HG03460 (cell line): Measurements from ENCODE around the gene TCF12.
"Not testable (repeated sequence)": the region's sequence is repeated elsewhere in the genome, so short reads cannot be mapped to it uniquely, and the experiment has no call there.

Source experiments
- ATAC-seq: cut with Tn5 transposase; IDR thresholded peaks from one replicate; pipeline ENCODE4 v1.9.1; 2021; ENCODE audit not compliant: unreplicated experiment

The TCF12 gene

DNA sequence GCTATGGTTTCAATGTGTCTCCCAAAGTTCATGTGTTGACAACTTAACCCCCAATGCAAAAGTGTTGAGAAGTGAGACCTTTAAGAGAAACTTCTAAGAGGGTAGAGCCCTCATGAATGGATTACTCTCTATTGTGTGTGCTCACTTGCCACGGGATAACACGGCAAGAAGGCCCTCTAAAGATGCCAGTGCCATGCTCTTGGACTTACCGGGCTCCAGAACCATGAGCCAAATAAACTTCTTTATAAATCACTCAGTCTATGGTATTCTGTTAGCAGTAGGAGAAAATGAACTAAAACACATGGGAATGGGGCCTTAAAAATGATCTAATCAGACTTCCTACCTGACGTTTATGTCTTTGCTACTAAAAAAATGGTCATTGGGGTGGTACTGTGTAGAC, 2.6 kb upstream of the TCF12 start:
- ATAC-seq: no peak

DNA sequence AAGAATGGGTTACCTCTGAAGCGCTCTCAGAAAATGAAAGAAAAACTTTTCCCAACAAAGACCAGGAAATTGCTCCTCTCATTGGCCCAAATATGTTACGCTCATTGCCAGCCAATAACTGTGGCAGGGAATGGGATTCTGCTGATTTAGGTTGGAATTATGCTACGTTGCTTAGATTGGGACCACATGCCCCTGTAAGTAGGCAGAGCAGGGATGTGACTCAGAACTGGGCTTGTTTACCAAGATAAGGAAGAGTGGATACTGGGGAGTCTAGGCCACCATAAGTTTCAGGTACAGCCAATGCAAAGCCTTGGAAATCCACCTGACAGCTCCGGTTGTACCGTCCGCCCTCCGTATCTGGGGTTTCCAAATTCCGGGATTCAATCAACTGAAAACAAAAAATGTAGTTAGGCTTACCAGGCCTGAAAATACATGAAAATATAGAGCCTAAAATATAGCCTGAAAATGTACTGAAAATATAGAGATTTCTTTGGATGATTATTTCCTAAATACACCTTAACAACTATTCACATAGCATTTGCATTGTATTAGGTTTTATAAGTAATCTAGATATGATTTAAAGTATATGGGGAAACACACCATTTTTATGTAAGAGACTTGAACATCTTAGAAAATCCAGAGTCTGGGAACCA, 1.5 kb upstream of the TCF12 start:
- no peak for ATAC-seq

DNA sequence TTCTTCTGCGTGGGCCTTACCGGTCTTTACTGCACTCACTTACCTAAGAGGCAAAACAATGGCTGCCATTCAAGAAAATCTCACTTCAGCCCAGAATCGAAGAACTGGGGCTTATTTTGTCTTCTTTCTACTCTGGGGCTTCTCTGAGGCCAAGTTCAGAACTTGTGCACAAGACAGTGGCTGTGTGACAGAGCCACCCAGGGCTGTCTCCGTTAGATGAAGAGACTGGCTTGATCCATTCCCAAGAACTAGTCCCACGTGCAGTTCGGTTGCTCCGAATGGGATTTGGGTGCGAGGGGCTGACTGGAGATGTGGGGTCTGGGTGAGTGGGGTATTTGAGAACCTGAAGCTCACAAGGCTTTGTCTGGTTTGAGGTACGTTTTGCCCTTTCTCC, 795 bp upstream of the TCF12 start:
- no peak for ATAC-seq

DNA sequence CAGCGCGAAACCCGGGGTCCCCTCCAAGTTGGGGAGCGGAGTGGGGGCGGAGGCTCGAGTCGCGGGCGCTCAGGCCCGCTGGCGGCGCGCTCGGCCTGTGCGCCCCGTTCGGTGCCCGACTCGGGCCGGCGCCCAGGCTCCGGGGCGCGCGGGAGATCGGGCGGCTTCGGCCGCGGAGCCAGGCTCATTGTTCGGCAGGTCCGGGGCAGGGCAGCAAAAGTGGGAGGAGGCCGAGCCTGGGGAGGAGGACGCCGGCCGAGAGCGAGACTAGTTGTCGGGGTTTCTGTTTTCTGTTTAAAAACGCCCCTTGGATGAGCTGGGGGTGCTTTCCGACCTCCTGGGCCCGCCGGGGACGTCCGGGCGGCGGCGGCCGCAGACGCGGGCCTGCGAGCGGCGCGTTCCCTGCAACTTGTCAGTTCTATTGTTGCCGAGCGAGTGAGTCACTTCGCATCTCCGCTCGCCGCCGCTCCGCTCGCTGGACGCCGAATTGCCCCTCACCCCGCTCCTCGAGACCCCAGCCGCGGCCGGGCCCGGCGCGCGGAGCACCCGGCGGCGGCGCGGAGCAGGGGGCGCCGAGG, 676 bp downstream of the TCF12 start:
- ATAC-seq: peak; percentile 20

DNA sequence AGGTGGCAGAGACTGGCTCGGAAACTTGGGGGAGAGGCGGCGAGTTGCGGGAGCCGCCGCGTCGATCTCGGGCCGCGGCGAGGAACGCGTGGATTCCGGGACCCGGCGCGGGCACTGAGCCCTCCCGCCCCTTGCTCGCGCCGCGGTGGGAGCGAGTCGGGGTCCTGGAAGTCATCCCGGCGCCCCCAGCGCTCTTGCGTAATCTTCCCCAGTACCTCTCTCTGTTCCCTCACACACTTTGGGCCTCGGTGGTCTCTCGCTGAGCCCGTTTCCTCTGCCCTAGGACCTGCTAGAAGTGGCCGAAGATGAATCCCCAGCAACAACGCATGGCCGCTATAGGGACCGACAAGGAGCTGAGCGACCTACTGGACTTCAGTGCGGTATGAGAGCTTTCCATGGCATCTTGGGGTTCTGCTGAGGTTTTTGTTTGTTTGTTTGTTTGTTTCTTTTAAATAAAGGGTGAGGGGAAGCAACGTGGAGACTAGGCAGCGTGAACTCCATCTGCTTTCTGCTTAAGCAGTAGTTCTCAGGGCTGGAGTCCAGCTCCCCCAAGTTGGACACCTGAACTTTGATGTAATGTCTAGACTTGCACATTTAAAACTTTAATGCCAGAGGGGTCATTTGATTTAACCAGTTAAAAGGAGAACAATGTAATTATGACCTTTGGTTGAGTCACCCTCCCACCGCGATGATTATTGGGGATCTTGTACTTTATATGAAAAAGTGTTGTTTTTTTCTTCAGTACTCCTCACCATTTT, 1.3 kb downstream of the TCF12 start:
- peak; percentile 9 for ATAC-seq

DNA sequence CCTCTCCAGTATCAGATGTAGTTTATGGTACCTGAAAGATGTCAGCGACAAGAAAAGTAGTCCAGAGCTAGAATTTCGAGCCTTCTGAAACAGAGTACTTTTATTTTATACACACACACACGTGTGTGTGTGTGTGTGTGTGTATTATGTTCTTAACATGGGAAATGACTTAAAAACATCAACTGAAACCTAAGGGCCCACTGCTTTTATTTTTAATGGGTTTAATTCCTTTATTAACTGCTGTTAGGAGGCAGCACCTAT, 1.9 kb downstream of the TCF12 start:
- ATAC-seq: no peak

DNA sequence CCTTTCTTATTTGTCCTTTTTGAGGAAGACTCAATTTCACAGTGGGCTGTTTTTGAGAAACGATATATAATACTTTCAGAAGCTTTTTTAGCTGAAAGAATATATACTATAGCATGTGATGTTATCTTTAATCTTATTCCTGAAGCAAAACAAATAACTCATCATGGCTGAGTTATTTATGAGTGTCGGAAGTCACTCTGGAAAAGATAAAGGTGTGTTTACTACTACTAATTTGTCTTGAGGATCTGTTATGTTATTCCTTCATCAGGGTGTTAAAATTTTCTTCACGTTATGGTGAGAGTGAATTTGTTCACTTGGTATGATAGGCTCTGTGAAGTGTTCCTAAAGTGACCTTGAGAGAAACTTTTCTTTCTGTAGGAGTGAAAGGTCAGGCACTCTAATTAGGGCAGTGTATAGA, 4.7 kb downstream of the TCF12 start:
- no peak for ATAC-seq

DNA sequence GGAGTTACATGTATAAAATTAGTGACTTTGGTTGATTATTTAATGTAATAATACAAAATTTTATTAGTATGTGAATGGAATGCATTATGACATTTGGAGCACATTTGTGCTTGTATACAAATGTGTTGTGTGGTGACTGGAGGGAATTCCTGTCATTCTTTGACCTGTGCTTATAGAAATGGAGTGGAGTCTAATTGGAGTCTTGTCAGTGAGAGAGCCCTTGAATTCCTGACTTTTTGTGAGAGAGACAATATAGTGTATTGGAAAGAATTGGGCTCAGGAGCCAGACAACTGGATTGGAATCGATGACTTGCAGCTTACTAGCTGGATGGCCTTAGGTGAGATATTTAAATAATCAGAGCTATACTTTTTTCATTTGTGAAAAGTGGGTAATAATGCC, 9.4 kb downstream of the TCF12 start:
- ATAC-seq: no peak

DNA sequence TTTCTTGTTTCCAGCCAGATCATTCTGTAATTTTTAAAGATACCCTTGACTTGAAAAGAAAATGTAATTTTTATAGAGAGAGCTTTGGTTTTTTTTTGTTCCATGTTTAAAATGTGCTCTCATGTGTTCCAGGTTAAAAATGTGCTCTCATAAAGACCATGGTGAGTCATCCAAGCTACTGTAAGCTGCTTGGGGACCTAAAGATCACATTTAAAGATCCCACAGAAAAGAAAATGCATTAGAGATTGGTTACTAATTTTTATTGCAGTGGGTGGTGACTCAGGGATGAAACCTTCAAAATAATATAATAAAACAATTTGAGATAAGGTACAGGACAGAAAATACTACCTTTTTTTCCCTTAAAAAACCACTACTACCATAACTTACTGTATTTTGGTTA, 11.0 kb downstream of the TCF12 start:
- ATAC-seq: no peak

DNA sequence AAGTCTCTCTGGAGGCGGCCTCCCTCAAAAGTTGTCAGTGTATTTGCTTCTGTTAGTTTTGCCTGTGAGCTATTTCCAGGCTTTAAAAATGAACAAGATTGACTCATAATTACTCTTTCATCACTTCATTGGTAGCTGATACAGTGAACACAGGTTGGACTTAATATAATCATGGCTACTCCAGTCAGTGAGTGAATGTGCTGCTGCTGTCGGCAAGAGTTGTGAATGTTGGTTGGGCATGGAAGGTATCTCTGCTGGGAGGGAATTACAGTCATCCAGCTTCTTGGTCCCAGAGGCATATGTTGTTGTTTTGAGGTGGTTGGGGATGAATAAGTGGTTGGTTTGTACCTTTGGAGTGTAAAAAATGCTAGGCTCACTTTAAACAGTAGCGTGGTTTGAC, 11.5 kb downstream of the TCF12 start:
- ATAC-seq: no peak

DNA sequence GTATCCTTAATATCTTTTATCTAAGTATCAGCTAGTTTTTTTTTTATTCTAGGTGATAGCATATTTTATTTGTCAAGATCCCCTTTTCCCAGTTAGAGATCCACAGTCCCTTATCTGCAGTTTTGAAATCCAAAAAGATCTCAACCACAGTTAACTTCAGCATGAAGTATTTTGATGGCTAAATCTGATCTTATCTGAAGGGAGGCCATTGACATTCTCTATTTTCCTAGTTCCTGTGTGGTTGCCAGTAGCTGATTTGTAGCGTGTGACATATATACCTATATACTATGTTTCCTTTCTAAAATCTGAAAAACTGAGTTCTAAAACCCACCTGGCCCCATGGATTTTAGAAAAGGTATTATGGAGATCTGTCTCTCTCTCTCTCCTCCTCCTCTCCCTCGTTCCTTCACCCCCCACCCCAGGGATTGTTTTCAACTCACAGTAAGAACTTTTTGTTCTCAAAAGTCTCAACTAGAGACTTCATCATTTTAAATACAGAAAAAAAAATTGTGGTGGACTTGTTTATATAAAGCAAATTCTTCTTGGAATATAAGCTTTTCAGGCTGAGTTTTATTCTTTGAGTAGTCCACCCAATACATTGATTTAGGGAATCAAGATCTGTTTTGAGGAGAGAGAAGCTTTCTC, 12.3 kb downstream of the TCF12 start:
- no peak for ATAC-seq

DNA sequence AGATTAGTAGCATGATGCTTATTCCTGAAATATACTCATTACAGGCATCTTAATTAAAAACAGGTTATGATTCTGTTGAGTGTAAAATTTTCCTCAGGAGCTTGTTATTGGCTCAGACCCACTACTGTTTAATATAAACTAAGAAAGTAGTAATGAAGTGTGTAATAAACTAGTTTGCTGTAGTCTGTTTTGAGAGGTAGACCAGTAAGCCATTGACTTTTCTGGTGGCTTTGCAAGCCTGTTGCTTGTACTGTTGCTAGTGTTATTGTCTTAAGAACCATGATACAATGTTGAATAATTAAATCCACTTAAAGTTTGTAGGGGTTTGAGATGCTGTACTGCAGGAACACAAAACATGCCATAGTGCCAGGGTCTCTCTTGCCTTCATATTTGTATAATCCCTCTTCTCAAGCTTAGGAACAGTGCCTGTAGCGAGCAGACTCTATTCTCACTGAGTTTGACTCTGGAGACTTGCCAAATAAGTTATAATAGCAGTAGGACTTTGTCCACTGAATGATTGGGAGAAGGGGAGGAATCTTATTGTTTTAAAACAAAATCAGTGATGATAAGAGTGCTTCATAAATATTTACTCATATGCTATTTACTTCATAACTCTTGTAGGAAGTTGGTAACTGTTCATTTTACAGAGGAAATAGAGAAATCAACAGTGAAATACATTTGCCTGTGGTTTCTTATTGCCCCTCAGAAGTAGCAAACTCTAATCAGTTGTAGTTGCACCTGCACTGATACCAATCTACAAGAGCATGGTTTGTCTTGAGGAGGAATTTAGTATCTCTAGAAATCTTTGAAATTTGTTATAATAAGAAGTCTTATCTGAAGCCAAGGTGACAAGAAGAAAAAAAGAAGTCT, 13.4 kb downstream of the TCF12 start:
- no peak for ATAC-seq

DNA sequence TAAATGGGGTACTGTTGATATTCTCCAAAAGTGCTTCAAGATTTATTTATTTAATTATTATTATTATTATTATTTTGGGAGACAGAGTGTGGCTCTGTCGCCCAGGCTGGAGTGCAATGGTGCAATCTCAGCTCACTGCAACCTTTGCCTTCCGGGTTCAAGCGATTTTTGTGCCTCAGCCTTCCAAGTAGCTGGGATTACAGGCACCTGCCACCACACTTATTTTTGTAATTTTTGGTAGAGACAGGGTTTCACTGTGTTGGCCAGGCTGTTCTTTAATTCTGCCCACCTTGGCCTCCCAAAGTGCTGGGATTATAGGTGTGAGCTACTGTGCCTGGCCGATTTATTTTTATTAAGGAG, 14.0 kb downstream of the TCF12 start:
- ATAC-seq: not testable (repeated sequence)

DNA sequence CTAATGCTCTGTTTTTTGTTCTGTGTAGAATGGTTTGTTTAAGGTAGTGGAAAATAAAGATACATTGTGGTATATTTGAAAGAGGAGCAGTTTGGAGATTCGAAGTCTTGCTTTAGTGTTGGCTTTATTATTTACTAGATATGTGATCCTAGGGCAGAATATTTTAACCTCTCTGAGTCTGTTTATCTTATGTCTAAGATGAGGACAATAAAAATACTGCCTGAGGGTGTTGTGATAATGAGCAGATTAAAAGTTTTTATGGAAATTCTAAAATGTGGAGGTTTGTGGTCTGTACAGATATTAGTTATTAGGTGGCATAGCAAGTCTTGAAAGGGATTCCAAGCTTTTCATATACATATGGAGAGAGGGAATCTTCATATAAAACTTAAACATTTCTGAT, 15.0 kb downstream of the TCF12 start:
- no peak for ATAC-seq

DNA sequence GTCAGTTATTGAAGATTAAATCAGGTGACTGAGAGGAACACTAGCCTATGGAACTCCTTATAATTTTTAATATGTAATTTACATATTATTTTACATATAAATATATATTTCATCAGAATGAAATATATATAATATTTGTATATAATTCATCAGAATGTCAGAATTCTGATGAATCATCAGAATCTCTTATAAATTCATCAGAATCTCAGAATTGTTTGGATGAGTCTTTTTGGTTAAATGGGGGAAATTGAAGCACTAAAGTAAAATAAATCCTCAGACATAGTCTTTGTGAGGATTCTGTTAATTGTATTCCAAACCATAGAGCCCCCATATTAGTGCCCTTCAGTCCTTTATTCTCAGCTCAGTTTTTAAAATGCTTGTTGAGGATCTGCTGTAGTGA, 15.4 kb downstream of the TCF12 start:
- ATAC-seq: no peak

DNA sequence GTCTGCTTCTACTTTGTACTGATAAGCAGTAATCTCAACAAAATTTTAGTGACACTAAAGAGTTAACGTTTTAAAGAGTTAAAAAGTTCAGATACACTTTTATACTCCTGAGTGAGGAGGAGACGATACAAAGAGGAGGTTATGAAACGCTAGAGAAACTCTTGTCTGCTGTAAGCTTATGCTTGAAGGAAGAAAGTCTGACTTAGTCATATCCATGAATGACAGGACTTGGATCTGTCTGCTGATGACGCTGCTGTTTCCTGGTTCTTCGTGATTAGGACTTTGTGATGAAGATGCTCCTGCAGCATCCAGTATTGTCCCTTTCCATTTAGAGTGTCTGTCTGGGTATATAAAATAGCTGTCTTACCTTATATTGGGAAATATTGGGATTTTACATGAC, 15.8 kb downstream of the TCF12 start:
- no peak for ATAC-seq

DNA sequence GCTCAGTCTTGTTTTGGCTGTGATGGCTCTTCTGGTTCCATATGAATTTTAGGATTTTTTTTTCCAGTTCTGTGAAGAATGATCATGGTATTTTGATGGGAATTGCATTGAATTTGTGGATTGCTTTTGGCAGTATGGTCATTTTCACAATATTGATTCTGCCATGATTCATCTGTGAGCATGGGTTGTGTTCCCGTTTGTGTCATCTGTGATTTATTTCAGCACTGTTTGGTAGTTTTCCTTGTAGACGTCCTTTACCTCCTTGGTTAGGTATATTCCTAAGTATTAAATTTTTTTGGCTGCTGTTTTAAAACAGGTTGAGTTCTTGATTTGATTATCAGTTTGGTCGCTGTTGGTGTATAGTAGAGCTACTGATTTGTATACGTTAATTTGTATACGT, 18.5 kb downstream of the TCF12 start:
- ATAC-seq: no peak

DNA sequence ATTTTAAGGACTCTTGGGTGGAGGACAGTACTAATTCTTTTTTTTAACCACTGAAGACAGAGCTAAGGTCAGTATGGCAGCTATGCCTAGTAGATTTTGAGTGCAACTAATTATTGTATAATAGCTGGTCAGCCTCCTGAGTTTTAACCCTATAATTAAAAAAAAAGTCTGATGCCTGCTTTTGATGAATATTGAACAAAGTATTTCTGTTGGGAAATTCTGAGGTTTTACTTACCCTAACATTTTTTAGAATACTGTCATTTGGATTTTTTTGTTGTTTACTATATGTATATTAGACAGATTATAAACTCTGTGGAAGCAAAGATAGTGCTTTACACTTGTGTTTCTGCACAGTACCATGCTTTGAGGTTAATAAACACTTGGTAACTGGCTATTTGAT, 20.8 kb downstream of the TCF12 start:
- no peak for ATAC-seq

DNA sequence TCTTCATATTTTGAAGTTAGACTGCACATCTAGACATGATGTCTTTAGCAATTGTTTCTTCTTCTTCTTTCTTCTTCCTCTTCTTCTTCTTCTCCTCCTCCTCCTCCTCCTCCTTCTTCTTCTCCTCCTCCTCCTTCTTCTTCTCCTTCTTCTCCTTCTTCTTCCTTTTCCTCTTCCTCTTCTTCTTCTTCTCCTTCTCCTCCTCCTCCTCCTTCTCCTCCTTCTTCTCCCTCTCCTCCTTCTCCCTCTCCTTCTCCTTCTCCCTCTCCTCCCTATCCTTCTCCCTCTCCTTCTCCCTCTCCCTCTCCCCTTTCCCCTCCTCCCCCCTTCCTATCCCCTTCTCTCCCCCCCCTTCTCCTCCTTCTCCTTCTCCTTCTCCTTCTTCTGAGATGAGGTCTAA, 21.9 kb downstream of the TCF12 start:
- ATAC-seq: no peak

DNA sequence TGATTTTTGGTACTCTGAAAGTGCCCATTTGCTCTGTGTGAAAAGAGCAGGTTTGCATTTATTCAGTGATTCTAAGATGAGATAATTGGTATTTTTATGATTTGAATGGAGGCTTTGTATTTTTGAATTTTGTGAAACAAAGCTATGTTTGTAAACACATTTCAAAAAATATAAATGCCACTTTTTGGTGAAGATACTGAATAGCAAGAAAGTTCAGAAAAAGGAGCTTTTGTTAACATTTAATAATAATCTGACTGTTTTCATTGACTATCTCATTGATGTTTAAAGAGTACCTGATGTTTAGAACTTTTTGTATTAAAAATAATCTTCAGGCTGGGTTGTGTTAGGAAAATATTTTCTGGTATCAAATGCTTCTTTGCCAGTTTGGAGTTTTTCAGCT, 23.7 kb downstream of the TCF12 start:
- no peak for ATAC-seq

DNA sequence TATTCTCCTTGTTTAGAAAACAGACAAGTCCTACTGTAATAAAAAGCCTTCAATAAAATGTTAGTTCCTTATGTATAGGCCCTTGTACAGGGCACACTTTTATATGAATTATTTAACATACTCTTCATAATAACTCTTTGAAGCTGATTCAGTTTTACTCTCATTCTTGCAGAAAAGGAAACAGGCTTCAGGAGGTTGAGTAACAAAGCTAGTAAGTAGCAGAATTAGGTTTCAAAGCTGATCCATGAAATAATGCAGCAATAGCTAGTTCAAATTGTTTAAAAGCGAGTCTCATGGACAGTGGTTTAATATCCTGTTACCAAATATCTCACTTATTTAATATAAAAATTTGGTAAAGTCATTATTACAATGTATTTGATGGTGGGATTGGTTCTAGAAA, 25.0 kb downstream of the TCF12 start:
- ATAC-seq: no peak
